Naive B cell (primary cell): ENCODE data around the gene UGCG. TPM values are rescaled to one million over a fixed set of nuclear protein-coding genes. Genes with fewer than 3 reads are reported as not detected.
"Not testable (repeated sequence)": the region's sequence is repeated elsewhere in the genome, so short reads cannot be mapped to it uniquely, and the experiment has no call there.

Source experiments
- ATAC-seq, 2 donors: fragments of 150-1000 bp; cut with Tn5 transposase; 2 replicates each; pipeline ENCODE4 v1.10.0; 2021; ENCODE audit warnings: low read depth in 2 of 2, mild to moderate bottlenecking in 2 of 2, moderate library complexity in 2 of 2
- DNase-seq: peaks from one replicate; pipeline ENCODE4 v3.0.0; 2022
- H3K27ac Mint-ChIP-seq, 6 donors: one replicate each; pipeline ENCODE4 v1.8.0; 2020 to 2022; ENCODE audit warnings: mild to moderate bottlenecking in 6 of 6, mixed read lengths in 6 of 6, moderate library complexity in 5 of 6, inconsistent platforms in 2 of 6
- H3K27me3 Mint-ChIP-seq, 3 donors: one replicate each; pipeline ENCODE4 v1.8.0; 2021 to 2022; ENCODE audit warnings: mixed read lengths in 3 of 3, mild to moderate bottlenecking in 1 of 3
- H3K36me3 Mint-ChIP-seq, 2 donors: one replicate each; pipeline ENCODE4 v1.8.0; 2020 to 2022; ENCODE audit warnings: mixed read lengths in 2 of 2, inconsistent platforms in 1 of 2, mild to moderate bottlenecking in 1 of 2
- H3K4me1 Mint-ChIP-seq, 3 donors: one replicate each; pipeline ENCODE4 v1.8.0; 2020 to 2022; ENCODE audit warnings: mixed read lengths in 3 of 3, inconsistent platforms in 1 of 3, mild to moderate bottlenecking in 1 of 3, moderate library complexity in 1 of 3
- H3K4me3 Mint-ChIP-seq, 8 donors: one replicate each; pipeline ENCODE4 v1.8.0; 2020 to 2022; ENCODE audit warnings: mild to moderate bottlenecking in 8 of 8, mixed read lengths in 8 of 8, moderate library complexity in 8 of 8, inconsistent platforms in 2 of 8
- H3K9me3 Mint-ChIP-seq, 7 donors: one replicate each; pipeline ENCODE4 v1.8.0; 2020 to 2022; ENCODE audit warnings: mixed read lengths in 7 of 7, mild to moderate bottlenecking in 5 of 7, inconsistent platforms in 2 of 7, moderate library complexity in 1 of 7
- polyA plus RNA-seq, 6 donors: library from polyadenylated mRNA; unstranded; fragments of 300-500 nt; fragmentation: Illumina TruSeq; gene quantifications; one replicate each; pipeline ENCODE4 v1.2.3, GENCODE V29; 2021; ENCODE audit warnings: low read depth in 6 of 6

The UGCG gene
- polyA plus RNA-seq, 6 donors from 2014 or later = 21.9 to 53.5 (median 31.0) TPM

- Mint-ChIP-seq H3K4me3 (no peak overlapping the region), H3K27ac (peak overlapping the region in 1 of 6 donors; percentile 76), H3K4me1 (peaks cover under 1 to 14% (median 11%) of the 10 kb centered on the region in 3 donors), H3K36me3 (no peaks in the 10 kb centered on the region), H3K27me3 (no peaks in the 10 kb centered on the region), H3K9me3 (no peaks in the 10 kb centered on the region)
- ATAC-seq (no peak), DNase-seq (no peak)
These were observed 1.9 kb downstream of the UGCG start for GRCh38 chr9:111898331-111899096.

- no peak for ATAC-seq
- peak overlapping the region in 3 of 6 donors; percentile 27 to 90 (median 79) for H3K27ac Mint-ChIP-seq
These were observed 3.7 kb downstream of the UGCG start for GRCh38 chr9:111900151-111900857.

GRCh38 chr9:111900858-111901612 lies 4.4 kb downstream of the UGCG start:
- ATAC-seq (no peak), DNase-seq (no peak)
- Mint-ChIP-seq H3K27ac (no peak overlapping the region), H3K9me3 (no peaks in the 10 kb centered on the region), H3K4me3 (no peak overlapping the region), H3K4me1 (peaks cover 25 to 34% (median 29%) of the 10 kb centered on the region in 3 donors), H3K27me3 (no peaks in the 10 kb centered on the region), H3K36me3 (peaks cover 0 to 2% of the 10 kb centered on the region in 2 donors)

More at GRCh38 chr9:111900151-111900857, 3.7 kb downstream of the UGCG start:
- Mint-ChIP-seq H3K27me3 (no peaks in the 10 kb centered on the region), H3K9me3 (no peaks in the 10 kb centered on the region), H3K36me3 (no peaks in the 10 kb centered on the region), H3K4me1 (peaks cover 18 to 29% (median 26%) of the 10 kb centered on the region in 3 donors), H3K4me3 (peak overlapping the region in 2 of 8 donors; percentile 26 to 42)
- no peak for DNase-seq

- Mint-ChIP-seq H3K9me3 (no peaks in the 10 kb centered on the region), H3K27ac (peak overlapping the region in 3 of 6 donors; percentile 38 to 77 (median 72)), H3K4me3 (peak overlapping the region in 4 of 8 donors; percentile 23 to 77 (median 68)), H3K27me3 (no peaks in the 10 kb centered on the region), H3K36me3 (peaks cover 6 to 12% of the 10 kb centered on the region in 2 donors), H3K4me1 (peaks cover 41 to 46% (median 42%) of the 10 kb centered on the region in 3 donors)
- DNase-seq (no peak), ATAC-seq (no peak)
These were observed 6.0 kb downstream of the UGCG start for GRCh38 chr9:111902391-111903139.

- H3K36me3 Mint-ChIP-seq = peaks cover 6 to 12% of the 10 kb centered on the region in 2 donors
- not testable (repeated sequence) for H3K27me3 Mint-ChIP-seq, ATAC-seq, DNase-seq, H3K9me3 Mint-ChIP-seq
- H3K27ac Mint-ChIP-seq = peak overlapping the region; percentile 42 to 90 (median 80)
- H3K4me1 Mint-ChIP-seq = peaks cover 50 to 55% (median 52%) of the 10 kb centered on the region in 3 donors
- peak overlapping the region in 7 of 8 donors; percentile 35 to 81 (median 51) for H3K4me3 Mint-ChIP-seq
These were observed 6.9 kb downstream of the UGCG start for GRCh38 chr9:111903535-111903934.

- DNase-seq (no peak), ATAC-seq (no peak)
- H3K4me1 Mint-ChIP-seq = peaks cover 55 to 58% (median 56%) of the 10 kb centered on the region in 3 donors
- H3K4me3 Mint-ChIP-seq = peak overlapping the region in 7 of 8 donors; percentile 50 to 83 (median 55)
- no peaks in the 10 kb centered on the region for H3K27me3 Mint-ChIP-seq
- H3K36me3 Mint-ChIP-seq = peaks cover 6 to 12% of the 10 kb centered on the region in 2 donors
- H3K27ac Mint-ChIP-seq = peak overlapping the region; percentile 69 to 90 (median 84)
- no peaks in the 10 kb centered on the region for H3K9me3 Mint-ChIP-seq
These were observed 7.4 kb downstream of the UGCG start for GRCh38 chr9:111904026-111904425.

- Mint-ChIP-seq H3K4me1 (peaks cover 57 to 65% (median 64%) of the 10 kb centered on the region in 3 donors), H3K9me3 (no peaks in the 10 kb centered on the region), H3K27ac (peak overlapping the region in 5 of 6 donors; percentile 6 to 91 (median 59)), H3K4me3 (peak overlapping the region; percentile 3 to 78 (median 38)), H3K36me3 (peaks cover 6 to 12% of the 10 kb centered on the region in 2 donors), H3K27me3 (no peaks in the 10 kb centered on the region)
- no peak for ATAC-seq
- DNase-seq = no peak
These were observed 8.3 kb downstream of the UGCG start for GRCh38 chr9:111904891-111905291.

GRCh38 chr9:111907147-111907546 lies 10.5 kb downstream of the UGCG start:
- Mint-ChIP-seq H3K27ac (peak overlapping the region in 5 of 6 donors; percentile 54 to 88 (median 79)), H3K9me3 (no peaks in the 10 kb centered on the region), H3K4me1 (peaks cover 69 to 87% (median 86%) of the 10 kb centered on the region in 3 donors), H3K36me3 (peaks cover 6 to 12% of the 10 kb centered on the region in 2 donors), H3K27me3 (no peaks in the 10 kb centered on the region), H3K4me3 (peak overlapping the region in 5 of 8 donors; percentile 35 to 80 (median 53))
- ATAC-seq = no peak
- no peak for DNase-seq

- Mint-ChIP-seq H3K27ac (peak overlapping the region; percentile 4 to 79 (median 38)), H3K36me3 (peaks cover 6 to 12% of the 10 kb centered on the region in 2 donors), H3K9me3 (no peaks in the 10 kb centered on the region), H3K27me3 (no peaks in the 10 kb centered on the region), H3K4me3 (peak overlapping the region; percentile 10 to 80 (median 63)), H3K4me1 (peaks cover 75 to 99% (median 95%) of the 10 kb centered on the region in 3 donors)
- ATAC-seq (peak; percentile 87 to 89), DNase-seq (peak; percentile 35)
These were observed 12.8 kb downstream of the UGCG start for GRCh38 chr9:111909444-111909843.

- Mint-ChIP-seq H3K4me3 (peak overlapping the region in 7 of 8 donors; percentile 0 to 51 (median 18)), H3K27me3 (no peaks in the 10 kb centered on the region), H3K36me3 (peaks cover 12 to 14% of the 10 kb centered on the region in 2 donors), H3K4me1 (peaks cover 73 to 99% (median 94%) of the 10 kb centered on the region in 3 donors), H3K9me3 (no peaks in the 10 kb centered on the region), H3K27ac (peak overlapping the region; percentile 27 to 90 (median 40))
- ATAC-seq = no peak
- no peak for DNase-seq
These were observed 13.8 kb downstream of the UGCG start for GRCh38 chr9:111910428-111910827.

GRCh38 chr9:111913159-111913558 lies 16.5 kb downstream of the UGCG start:
- H3K9me3 Mint-ChIP-seq = no peaks in the 10 kb centered on the region
- DNase-seq (no peak), ATAC-seq (peak in 1 of 2 donors; percentile 26)
- H3K4me1 Mint-ChIP-seq = peaks cover 61 to 83% (median 81%) of the 10 kb centered on the region in 3 donors
- no peaks in the 10 kb centered on the region for H3K27me3 Mint-ChIP-seq
- H3K27ac Mint-ChIP-seq = peak overlapping the region in 5 of 6 donors; percentile 16 to 88 (median 54)
- peaks cover 0 to 9% of the 10 kb centered on the region in 2 donors for H3K36me3 Mint-ChIP-seq
- peak overlapping the region in 6 of 8 donors; percentile 37 to 82 (median 56) for H3K4me3 Mint-ChIP-seq

GRCh38 chr9:111914749-111915424 lies 18.3 kb downstream of the UGCG start:
- H3K9me3 Mint-ChIP-seq = no peaks in the 10 kb centered on the region
- H3K27ac Mint-ChIP-seq = peak overlapping the region in 5 of 6 donors; percentile 30 to 81 (median 72)
- H3K36me3 Mint-ChIP-seq = peaks cover 0 to 9% of the 10 kb centered on the region in 2 donors
- no peaks in the 10 kb centered on the region for H3K27me3 Mint-ChIP-seq
- ATAC-seq (no peak), DNase-seq (no peak)
- H3K4me3 Mint-ChIP-seq = peak overlapping the region in 3 of 8 donors; percentile 6 to 56 (median 14)
- peaks cover 52 to 78% (median 76%) of the 10 kb centered on the region in 3 donors for H3K4me1 Mint-ChIP-seq
